SJSA1 (cell line): ENCODE measurements around the gene C22orf39. TPM values are rescaled to one million over a fixed set of nuclear protein-coding genes. Genes with fewer than 3 reads are reported as not detected.
"Not testable (repeated sequence)": the region's sequence is repeated elsewhere in the genome, so short reads cannot be mapped to it uniquely, and the experiment has no call there.

Experiments
- DNase-seq, 2 experiments: peaks; one replicate each; pipeline ENCODE4 v3.0.0-alpha.2; 2015 to 2020; ENCODE audit warnings: low spot score in 2 of 2, low read depth in 1 of 2
- H3K27ac ChIP-seq: fragments of 250-450 bp; sonication (Bioruptor Pico); 2 replicates; pipeline ENCODE4 v1.5.1; 2020; ENCODE audit warnings: mild to moderate bottlenecking, moderate library complexity
- H3K27me3 ChIP-seq: fragments of 250-450 bp; sonication (Bioruptor Pico); replicated peaks from 2 replicates; pipeline ENCODE4 v1.5.1; 2020; ENCODE audit warnings: mild to moderate bottlenecking, moderate library complexity
- H3K36me3 ChIP-seq: fragments of 250-450 bp; sonication (Bioruptor Pico); 2 replicates; pipeline ENCODE4 v1.5.1; 2020; ENCODE audit warnings: mild to moderate bottlenecking
- H3K4me1 ChIP-seq: fragments of 250-450 bp; sonication (Bioruptor Pico); replicated peaks from 2 replicates; pipeline ENCODE4 v1.6.1; 2021; ENCODE audit warnings: mild to moderate bottlenecking
- H3K4me3 ChIP-seq: fragments of 250-450 bp; sonication (Bioruptor Pico); 2 replicates; pipeline ENCODE4 v1.5.1; 2020; ENCODE audit warnings: mild to moderate bottlenecking
- H3K9me3 ChIP-seq: fragments of 250-450 bp; sonication (Bioruptor Pico); replicated peaks from 2 replicates; pipeline ENCODE4 v1.5.1; 2020; ENCODE audit warnings: mild to moderate bottlenecking
- total RNA-seq: library from RNA; depleted of rRNA; stranded (reverse); fragments of >200 nt; shearing (Covaris generic); gene quantifications from 2 replicates; pipeline ENCODE4 v1.2.3, GENCODE V29; 2014

C22orf39 gene
- total RNA-seq, 1 experiment from 2014 or later: 43.2 TPM

GRCh38 chr22:19455033-19455432 lies 7.5 kb upstream of the C22orf39 start:
- no peak for DNase-seq
- no peak overlapping the region for H3K4me3 ChIP-seq
- no peaks in the 10 kb centered on the region for H3K9me3 ChIP-seq
- peak overlapping the region; percentile 82 for H3K27ac ChIP-seq
- no peaks in the 10 kb centered on the region for H3K27me3 ChIP-seq
- peaks cover 93% of the 10 kb centered on the region for H3K36me3 ChIP-seq
- peaks cover 39% of the 10 kb centered on the region for H3K4me1 ChIP-seq

GRCh38 chr22:19454156-19454555 lies 6.6 kb upstream of the C22orf39 start:
- peaks cover 97% of the 10 kb centered on the region for H3K36me3 ChIP-seq
- no peak overlapping the region for H3K27ac ChIP-seq
- H3K4me1 ChIP-seq: peaks cover 39% of the 10 kb centered on the region
- no peaks in the 10 kb centered on the region for H3K27me3 ChIP-seq
- DNase-seq: no peak
- H3K4me3 ChIP-seq: no peak overlapping the region
- H3K9me3 ChIP-seq: no peaks in the 10 kb centered on the region

- Histone ChIP-seq H3K4me3 (no peak overlapping the region), H3K4me1 (peaks cover 40% of the 10 kb centered on the region), H3K36me3 (peaks cover 97% of the 10 kb centered on the region), H3K27me3 (no peaks in the 10 kb centered on the region), H3K27ac (no peak overlapping the region), H3K9me3 (no peaks in the 10 kb centered on the region)
- DNase-seq: no peak
These were observed 6.2 kb upstream of the C22orf39 start for GRCh38 chr22:19453718-19454117.

GRCh38 chr22:19451570-19451969 lies 4.1 kb upstream of the C22orf39 start:
- Histone ChIP-seq H3K4me3 (no peak overlapping the region), H3K4me1 (peaks cover 33% of the 10 kb centered on the region), H3K36me3 (peaks cover 87% of the 10 kb centered on the region), H3K27me3 (no peaks in the 10 kb centered on the region), H3K27ac (no peak overlapping the region), H3K9me3 (no peaks in the 10 kb centered on the region)
- no peak for DNase-seq

GRCh38 chr22:19450363-19451175 lies 3.1 kb upstream of the C22orf39 start:
- DNase-seq: no peak
- H3K27ac ChIP-seq: no peak overlapping the region
- H3K9me3 ChIP-seq: no peaks in the 10 kb centered on the region
- H3K4me3 ChIP-seq: no peak overlapping the region
- no peaks in the 10 kb centered on the region for H3K27me3 ChIP-seq
- peaks cover 25% of the 10 kb centered on the region for H3K4me1 ChIP-seq
- peaks cover 85% of the 10 kb centered on the region for H3K36me3 ChIP-seq

GRCh38 chr22:19449422-19449767 lies 1.9 kb upstream of the C22orf39 start:
- Histone ChIP-seq H3K27ac (no peak overlapping the region), H3K4me1 (peaks cover 13% of the 10 kb centered on the region), H3K9me3 (no peaks in the 10 kb centered on the region), H3K4me3 (no peak overlapping the region), H3K27me3 (no peaks in the 10 kb centered on the region), H3K36me3 (peaks cover 82% of the 10 kb centered on the region)
- no peak for DNase-seq

- no peaks in the 10 kb centered on the region for H3K9me3 ChIP-seq
- H3K4me3 ChIP-seq: no peak overlapping the region
- H3K27me3 ChIP-seq: no peaks in the 10 kb centered on the region
- H3K27ac ChIP-seq: no peak overlapping the region
- no peak for DNase-seq
- H3K36me3 ChIP-seq: peaks cover 82% of the 10 kb centered on the region
- peaks cover 11% of the 10 kb centered on the region; the same call in 1 of the 2 replicates for H3K4me1 ChIP-seq
These were observed 1.4 kb upstream of the C22orf39 start for GRCh38 chr22:19448739-19449421.

- no peaks in the 10 kb centered on the region for H3K9me3 ChIP-seq
- no peak for DNase-seq
These were observed 631 bp upstream of the C22orf39 start for GRCh38 chr22:19448076-19448607.

GRCh38 chr22:19446603-19447329 lies 745 bp downstream of the C22orf39 start:
- no peaks in the 10 kb centered on the region for H3K9me3 ChIP-seq
- no peak for DNase-seq

More at GRCh38 chr22:19448076-19448607, 631 bp upstream of the C22orf39 start:
- Histone ChIP-seq H3K36me3 (peaks cover 80% of the 10 kb centered on the region), H3K27ac (peak overlapping the region; percentile 32), H3K27me3 (no peaks in the 10 kb centered on the region), H3K4me1 (peaks cover 11% of the 10 kb centered on the region; the same call in 1 of the 2 replicates), H3K4me3 (peak overlapping the region; percentile 95)

GRCh38 chr22:19445279-19445982 lies 2.1 kb downstream of the C22orf39 start:
- H3K36me3 ChIP-seq: peaks cover 67% of the 10 kb centered on the region
- not testable (repeated sequence) for H3K4me3 ChIP-seq, H3K27ac ChIP-seq, DNase-seq, H3K9me3 ChIP-seq, H3K27me3 ChIP-seq
- H3K4me1 ChIP-seq: peaks cover 11% of the 10 kb centered on the region; the same call in 1 of the 2 replicates

More at GRCh38 chr22:19446603-19447329, 745 bp downstream of the C22orf39 start:
- H3K36me3 ChIP-seq: peaks cover 70% of the 10 kb centered on the region
- H3K4me1 ChIP-seq: peaks cover 11% of the 10 kb centered on the region; the same call in 1 of the 2 replicates
- no peaks in the 10 kb centered on the region for H3K27me3 ChIP-seq
- peak overlapping the region; percentile 32; the same call in 1 of the 2 replicates for H3K27ac ChIP-seq
- H3K4me3 ChIP-seq: peak overlapping the region; percentile 95

- DNase-seq: no peak
- H3K36me3 ChIP-seq: peaks cover 58% of the 10 kb centered on the region
- H3K27me3 ChIP-seq: no peaks in the 10 kb centered on the region
- H3K27ac ChIP-seq: no peak overlapping the region
- no peak overlapping the region for H3K4me3 ChIP-seq
- H3K9me3 ChIP-seq: no peaks in the 10 kb centered on the region
- H3K4me1 ChIP-seq: peaks cover 10% of the 10 kb centered on the region; the same call in 1 of the 2 replicates
These were observed 3.8 kb downstream of the C22orf39 start for GRCh38 chr22:19443544-19444211.

GRCh38 chr22:19442166-19442565 lies 5.3 kb downstream of the C22orf39 start:
- no peak overlapping the region for H3K27ac ChIP-seq
- H3K4me1 ChIP-seq: peaks cover 5% of the 10 kb centered on the region; the same call in 1 of the 2 replicates
- H3K36me3 ChIP-seq: peaks cover 66% of the 10 kb centered on the region
- H3K27me3 ChIP-seq: no peaks in the 10 kb centered on the region
- H3K9me3 ChIP-seq: no peaks in the 10 kb centered on the region
- H3K4me3 ChIP-seq: no peak overlapping the region
- DNase-seq: no peak
